IPS DF 19.7 (cell line): ENCODE results near the gene DGCR8.
A peak's percentile ranks its signal among the peaks of the same experiment; 100 is the strongest.

Experiments
- DNase-seq: peaks from one replicate; pipeline ENCODE4 v3.0.0-alpha.2; 2013; ENCODE audit warnings: low read depth, low spot score

DGCR8 gene

GRCh38 chr22:20079745-20080444 is at the start of gene DGCR8:
Gene DGCR8, plus strand, starts transcription at chr22:20080241. Its CDS starts 5,723 bp downstream, at chr22:20085964.
- DNase-seq: peak; percentile 73

GRCh38 chr22:20031732-20032406 is 48.2 kb upstream of the DGCR8 start:
- no peak for DNase-seq

GRCh38 chr22:20032407-20032991 is 47.5 kb upstream of the DGCR8 start:
- no peak for DNase-seq

GRCh38 chr22:20033045-20033706 is 46.9 kb upstream of the DGCR8 start:
- no peak for DNase-seq

- DNase-seq: no peak
These were observed 45.9 kb upstream of the DGCR8 start for GRCh38 chr22:20034143-20034542.

- DNase-seq: no peak
These were observed 44.5 kb upstream of the DGCR8 start for GRCh38 chr22:20035375-20036083.

GRCh38 chr22:20036084-20036482 is 44.0 kb upstream of the DGCR8 start:
- no peak for DNase-seq

GRCh38 chr22:20036535-20037392 is 43.3 kb upstream of the DGCR8 start:
- no peak for DNase-seq

- DNase-seq: no peak
These were observed 42.6 kb upstream of the DGCR8 start for GRCh38 chr22:20037419-20037818.

- DNase-seq: no peak
These were observed 41.5 kb upstream of the DGCR8 start for GRCh38 chr22:20038574-20038973.

GRCh38 chr22:20039683-20040325 is 40.2 kb upstream of the DGCR8 start:
- DNase-seq: no peak

GRCh38 chr22:20040327-20041200 is 39.5 kb upstream of the DGCR8 start:
- no peak for DNase-seq

- DNase-seq: no peak
These were observed 36.7 kb upstream of the DGCR8 start for GRCh38 chr22:20043057-20043996.

GRCh38 chr22:20043997-20044342 is 36.1 kb upstream of the DGCR8 start:
- no peak for DNase-seq

GRCh38 chr22:20044495-20045151 is 35.4 kb upstream of the DGCR8 start:
- DNase-seq: no peak

GRCh38 chr22:20046730-20047129 is 33.3 kb upstream of the DGCR8 start:
- DNase-seq: no peak

GRCh38 chr22:20051927-20052308 is 28.1 kb upstream of the DGCR8 start:
- no peak for DNase-seq
